Bone marrow (tissue), 2 donors: ENCODE measurements around the gene ZAP70.

Experiments used
- DNase-seq, 2 donors: peaks; one replicate each; lab custom pipeline; 2025; lab: John Stamatoyannopoulos, UW

Gene ZAP70

DNA sequence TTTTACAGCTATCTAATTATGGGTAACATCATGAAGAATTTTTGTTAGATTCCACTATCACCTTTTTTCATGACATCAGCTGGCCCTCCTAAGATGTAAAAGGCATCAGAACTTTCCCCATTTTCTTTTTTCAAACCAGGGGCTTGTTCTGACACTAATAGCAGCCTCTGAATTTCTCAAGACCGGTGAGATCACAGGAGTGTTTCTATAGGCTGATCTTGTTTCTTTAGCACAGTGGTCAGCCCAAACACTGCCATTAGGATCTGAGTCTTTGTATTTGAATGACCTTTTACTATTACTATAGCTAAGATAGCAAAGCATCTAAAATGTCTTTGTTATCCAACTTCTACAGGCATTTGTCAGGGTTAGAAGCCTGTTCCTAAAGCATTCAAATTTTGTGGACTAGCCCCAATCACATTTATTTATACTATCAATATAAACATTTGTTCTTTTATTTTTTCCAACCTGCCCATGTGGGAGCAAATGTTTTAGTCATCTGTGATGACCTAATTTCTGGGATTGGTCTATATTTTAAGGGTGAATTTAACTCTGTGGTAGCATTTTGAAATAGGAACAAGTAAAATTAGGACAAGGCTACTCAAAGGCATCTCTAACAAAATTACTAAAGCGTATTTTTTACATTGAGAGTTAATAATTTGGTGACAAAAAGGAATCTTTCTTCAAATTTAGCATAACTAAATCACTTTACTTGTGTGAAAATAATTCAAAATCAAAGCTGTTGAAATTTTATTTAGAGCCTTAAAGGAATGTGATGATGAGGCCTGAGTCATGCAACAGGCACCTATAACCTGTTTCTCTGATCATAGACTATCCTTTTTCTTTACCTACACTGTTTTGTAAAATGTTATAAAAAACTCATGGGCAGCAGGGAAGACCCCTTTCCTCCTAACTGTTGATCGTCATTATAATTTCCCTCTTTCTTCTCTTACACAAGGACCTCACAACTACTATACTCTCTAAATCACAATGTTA lies 39.3 kb downstream of the ZAP70 start:
- DNase-seq: no peak

DNA sequence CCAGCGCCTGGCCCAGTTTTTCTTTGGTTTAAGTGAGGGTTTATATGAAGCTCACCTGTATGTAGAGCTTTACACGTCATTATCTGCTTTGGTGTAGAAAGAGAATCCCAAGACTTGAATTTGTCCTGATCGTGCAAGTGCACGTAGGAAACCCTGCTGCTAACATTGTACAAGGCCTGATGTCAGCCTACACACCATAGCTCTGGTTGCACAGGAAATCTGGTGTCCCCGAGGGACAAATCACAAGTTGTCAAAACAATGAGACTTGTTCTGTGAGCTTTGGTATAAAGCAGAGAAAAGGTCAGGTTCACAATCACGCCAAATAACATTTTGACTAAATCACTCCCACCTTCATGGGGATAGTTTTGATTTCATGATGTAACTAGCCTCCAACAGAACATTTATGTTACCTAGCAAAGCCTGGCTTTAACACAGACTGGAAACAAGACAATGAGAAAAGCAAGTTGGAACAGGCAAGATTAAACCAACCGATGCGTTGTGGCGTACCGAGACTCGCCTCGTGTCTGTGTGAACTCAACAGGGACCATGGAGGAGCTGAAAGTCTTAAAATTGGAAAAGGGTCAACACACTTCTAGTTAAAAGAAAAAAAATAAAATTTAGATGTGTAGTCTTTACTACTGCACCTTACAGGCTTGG lies 41.4 kb downstream of the ZAP70 start:
- DNase-seq: no peak

DNA sequence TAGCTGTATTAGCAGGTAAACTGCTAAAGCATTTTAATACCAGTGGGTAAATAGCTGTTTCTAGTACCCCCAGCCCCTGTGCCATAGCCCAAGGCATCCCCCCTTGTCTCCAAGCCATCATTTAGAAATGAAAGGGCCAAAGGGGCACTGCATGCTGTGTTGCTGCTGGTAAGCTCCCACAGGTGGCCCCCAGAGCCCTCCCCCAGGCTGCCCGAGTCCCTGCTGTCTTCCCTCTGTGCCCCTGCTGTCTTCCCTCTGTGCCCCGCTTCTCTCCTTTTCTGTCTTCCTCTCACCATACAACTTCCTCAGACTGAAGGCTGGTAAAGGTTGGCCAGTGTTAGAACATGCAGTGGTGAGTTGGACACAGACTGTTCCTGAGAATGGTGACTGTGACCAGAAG lies 42.1 kb downstream of the ZAP70 start:
- DNase-seq: no peak

DNA sequence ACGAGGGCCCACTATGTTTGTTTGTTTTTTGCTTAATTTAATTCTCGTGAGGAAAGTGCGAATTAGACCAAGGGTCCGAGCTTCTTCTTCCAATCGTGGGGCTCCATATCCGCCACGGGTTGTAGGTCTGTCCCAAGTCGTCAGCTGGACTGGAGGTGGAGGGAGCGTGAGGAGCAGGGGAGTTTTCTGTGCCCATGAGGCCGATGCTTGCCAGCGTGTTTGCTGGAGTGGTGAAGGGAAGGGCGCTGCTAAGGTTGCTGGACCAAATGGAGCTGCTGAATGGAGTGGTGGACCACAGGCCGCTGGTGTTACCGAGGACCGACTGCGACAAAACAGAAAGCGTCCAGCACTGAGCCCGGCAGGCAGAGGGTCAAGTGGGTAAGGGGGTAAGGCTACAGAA lies 43.7 kb downstream of the ZAP70 start:
- no peak for DNase-seq

DNA sequence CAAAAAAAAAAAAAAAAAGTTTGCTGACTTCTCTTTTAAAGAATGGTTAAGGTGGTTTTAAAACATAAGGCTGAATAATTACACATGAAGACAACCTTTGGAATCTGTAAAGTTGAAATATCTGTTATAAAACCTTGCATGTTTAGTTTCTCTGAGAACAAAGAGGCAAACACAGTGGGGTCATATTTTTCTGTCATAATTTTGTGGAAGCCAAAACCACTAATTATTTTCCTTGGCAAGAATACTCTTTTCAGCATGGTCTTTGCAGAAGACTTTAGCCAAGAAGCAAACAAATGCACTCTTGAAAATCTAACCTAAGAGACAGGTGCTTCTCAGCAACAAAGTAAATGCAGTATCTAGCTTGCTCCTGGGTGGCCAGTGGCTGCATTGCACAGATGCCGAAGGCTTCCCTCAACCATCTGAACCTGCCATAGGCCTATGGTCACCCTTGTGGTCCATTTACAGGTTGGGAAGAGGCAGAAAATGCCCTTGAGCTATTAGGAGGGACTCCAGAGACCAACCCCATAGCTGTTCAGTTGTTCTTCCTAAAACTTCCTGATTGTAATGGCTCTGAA lies 44.8 kb downstream of the ZAP70 start:
- DNase-seq: no peak

DNA sequence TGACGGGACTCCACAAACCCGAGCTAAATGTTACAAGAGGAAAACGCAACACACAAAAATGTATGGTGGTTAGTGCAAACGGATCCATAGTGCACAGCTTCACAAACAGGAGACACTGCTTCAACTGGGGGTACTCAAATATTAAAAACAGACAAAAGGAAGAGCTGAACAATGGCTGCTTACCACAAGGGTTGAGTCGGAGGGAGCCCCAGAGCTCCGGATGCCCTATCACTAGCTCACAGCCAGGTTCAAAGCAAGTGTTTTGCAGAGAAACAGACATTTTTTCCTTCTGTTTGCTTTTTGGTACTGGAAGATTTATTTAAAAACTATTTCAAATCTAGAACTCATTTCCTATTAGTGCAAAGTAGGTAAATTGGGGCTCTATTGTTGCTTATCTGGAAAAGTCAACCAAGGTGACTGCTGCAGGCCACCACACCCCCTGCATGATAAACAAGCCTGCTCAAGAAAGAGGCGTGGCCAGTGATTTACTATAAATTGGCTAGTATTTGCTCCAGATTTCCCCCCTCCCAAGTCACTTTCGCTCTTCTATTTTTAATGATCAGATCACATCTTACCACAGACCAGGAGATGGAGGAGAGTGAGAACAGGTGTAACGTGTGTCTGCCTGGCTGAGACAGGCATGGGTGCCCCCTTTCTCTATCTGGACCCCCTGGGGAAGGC lies 46.5 kb downstream of the ZAP70 start:
- DNase-seq: no peak

DNA sequence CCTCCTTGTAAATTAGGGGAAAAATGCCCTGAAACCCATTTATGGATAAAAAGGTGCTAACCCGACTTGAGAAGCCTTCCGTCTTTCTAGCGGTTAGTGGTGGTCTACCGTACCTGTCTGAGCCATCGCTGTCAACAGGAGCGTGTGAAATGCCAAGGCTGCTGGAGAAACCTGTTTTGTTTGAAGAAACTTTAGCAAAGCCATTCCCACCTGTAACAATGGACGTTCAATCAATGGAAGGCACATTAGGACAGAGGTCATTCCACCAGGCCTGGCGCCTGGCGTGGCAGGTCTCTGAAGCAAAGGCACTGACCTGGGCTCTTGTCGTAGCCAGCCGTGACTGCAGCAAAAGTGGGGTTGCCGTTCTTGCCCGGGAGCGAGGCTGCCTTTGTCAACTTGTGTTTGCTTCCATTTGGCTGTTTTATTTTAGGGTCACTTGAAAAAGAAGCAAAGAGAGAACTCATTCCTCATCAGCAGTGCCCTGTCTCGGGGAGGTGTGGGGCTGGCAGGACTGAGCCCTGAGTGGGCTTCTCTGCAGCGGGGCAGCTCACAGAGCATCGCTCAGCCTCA lies 47.2 kb downstream of the ZAP70 start:
- no peak for DNase-seq

DNA sequence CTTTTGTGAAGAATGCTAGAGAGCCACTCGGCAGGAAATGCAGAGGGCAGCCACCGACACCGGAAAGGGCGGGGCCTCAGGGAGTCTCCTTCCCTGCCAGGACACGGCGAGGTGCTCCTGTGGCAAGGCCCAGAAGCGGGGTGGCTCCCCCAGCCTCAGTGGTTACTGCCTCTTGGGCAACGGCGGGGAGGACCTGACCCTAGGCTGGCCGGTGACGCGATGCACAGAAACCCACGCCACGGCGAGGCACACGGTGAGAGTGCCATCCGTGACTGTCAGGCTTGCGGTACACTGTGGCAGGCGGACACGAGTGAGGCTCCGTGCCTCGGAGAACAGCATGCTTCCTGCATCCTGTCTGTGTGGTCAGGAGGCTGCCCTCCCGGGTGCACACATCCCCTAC lies 47.8 kb downstream of the ZAP70 start:
- no peak for DNase-seq

DNA sequence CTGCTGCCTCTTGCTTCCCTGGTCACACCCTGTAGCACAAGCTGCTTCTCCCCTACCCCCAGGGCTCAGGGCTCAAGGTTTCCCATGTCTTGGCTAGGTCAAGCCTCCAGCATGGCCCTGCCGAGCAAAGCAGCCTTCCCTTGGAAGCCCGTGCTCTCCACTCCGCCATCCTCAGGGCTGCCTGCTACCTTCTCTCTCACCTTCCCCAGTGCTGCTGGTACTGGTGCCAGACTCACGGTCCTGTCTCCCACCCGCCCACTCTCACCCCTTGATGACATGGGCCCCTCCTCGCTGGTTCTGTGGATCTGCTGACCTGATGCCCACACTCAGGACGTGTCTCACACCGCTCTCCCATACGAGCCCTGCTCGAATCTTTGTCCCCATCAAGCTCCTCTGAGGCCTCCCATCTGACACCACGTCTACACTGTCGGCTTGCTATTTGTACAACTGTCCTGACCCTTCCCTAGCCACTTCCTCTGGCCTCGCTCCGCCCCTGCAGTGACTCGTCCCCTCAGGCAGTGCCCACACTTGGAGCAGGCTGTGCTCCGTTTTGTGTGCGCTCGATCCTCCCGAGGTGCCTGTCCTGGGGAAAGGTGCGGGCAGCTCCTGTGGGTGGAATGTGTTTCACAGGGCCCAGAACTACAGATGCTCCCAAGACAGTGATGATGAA lies 49.9 kb downstream of the ZAP70 start:
- no peak for DNase-seq

DNA sequence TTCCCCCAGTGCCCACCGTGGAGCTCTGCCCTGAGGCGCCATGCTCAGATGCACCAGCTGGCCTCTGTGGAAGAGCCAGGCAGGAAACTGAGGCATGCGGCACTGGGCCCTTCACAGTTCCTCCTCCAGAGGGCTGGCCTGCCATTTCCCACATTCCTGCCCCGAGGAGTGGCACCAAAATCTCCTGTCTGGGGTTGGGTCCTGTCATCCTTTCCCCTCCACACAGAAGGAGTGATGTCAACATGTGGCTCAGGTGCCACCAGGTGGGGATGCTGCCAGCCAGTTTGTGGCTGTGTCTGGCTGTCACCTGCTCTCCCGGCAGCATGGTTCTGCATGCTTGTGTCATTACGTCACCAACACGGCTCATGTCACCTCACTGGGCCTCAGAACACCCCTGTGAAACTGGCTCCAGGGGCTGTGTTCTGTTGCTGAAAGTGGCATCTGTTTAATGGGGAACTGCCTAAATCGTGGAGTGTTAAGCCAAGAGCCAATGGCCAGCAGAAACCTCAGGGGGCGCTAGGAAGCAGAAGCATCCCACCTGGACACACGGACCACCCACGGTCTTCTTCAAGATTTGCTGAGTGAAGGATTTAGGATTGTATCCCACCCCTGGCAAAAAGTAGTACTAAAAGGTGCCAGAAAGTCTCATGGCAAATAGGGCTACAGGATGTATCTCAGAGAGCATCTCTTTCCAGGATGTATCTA lies 51.3 kb downstream of the ZAP70 start:
- DNase-seq: no peak

DNA sequence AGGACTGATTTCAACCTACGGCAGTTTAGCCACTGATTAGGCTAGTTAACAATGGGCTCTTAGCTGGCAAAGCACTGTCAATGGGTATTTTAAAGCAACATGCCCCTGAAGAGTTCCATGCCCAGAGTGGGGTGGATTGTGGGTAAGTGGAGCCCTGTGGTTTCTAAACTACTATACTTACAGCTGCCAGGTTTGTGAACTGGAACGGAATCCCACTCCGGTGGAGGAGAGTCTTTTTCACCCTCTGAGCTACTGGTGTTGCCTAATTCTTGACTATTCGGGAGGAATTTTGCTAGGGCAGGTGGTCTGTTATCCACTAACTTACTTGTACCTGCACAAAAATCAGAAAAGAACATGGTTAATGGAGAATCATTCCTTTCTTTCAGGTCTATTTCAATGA lies 52.6 kb downstream of the ZAP70 start:
- no peak for DNase-seq

DNA sequence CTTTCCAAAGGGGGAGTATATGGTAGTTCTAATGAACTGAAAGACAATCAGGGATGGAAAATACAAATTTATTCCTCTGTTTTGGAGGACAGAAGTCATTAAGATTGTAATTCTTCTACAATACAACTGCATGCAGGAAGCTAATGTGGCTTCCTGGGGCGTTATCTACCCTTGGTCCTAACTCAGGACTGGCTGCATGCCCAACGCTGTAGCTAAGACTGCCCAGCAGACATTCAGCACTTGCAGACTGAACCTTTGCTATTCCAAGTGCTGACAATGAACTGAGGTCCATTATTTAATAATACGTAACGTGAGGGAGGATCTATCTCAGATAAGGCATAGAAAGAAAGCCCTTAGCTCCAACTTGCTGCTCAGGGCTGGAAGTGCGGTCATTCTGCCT lies 53.2 kb downstream of the ZAP70 start:
- no peak for DNase-seq

DNA sequence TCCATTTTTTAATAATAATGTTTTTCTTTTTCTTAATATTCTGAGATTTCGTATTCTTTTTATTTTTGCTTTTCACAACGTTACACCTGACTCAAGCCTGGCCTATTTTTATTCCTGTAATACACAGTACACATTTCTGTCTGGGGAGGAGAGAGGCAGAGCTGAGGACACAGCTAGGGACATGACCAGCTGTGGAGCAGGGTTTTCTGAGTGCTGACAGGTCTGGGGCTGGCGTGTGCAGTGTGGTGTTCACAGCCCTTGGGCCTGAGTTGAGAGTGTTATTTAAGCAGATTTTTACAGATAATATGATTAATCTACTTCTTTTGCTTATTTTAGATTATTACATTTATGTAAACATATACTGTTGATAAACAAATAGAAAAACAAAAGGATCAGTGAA lies 55.9 kb downstream of the ZAP70 start:
- DNase-seq: no peak

DNA sequence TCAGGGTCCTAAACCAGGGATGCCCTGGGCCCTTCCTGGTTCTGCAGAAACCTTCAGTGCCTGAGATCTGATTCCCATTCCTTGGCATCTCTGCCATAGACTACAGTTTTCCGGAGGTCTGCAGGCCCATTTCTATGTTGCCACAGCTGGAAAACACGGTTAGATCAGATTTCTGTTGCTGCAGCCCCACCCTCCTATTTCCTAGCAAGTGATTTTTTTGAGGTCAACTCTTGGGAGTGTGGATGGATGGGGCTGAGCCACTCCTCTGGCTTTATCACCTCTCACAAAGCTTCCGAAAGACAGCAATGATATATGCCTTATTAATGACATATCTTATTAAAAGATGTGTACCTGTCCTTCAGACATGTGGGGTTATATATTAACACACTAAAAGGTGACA lies 56.3 kb downstream of the ZAP70 start:
- DNase-seq: no peak

DNA sequence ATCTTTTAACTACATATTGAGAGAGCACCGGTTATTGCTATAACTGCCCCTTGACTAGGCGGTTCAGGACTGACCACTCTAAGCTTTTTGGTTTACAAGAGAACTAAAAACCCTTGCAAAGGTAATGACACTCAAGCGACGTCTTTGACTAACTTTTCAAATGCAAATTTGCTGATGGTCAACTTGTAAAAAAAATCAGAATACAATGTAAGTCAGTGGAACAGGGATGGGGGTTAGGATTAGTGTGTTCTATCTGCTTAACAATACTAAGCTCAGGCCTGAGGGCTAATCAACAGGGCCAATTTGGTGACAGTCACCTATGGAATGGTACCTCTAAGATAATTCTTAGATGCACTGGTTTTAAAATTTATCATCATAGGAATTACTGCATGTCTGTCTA lies 57.1 kb downstream of the ZAP70 start:
- no peak for DNase-seq

DNA sequence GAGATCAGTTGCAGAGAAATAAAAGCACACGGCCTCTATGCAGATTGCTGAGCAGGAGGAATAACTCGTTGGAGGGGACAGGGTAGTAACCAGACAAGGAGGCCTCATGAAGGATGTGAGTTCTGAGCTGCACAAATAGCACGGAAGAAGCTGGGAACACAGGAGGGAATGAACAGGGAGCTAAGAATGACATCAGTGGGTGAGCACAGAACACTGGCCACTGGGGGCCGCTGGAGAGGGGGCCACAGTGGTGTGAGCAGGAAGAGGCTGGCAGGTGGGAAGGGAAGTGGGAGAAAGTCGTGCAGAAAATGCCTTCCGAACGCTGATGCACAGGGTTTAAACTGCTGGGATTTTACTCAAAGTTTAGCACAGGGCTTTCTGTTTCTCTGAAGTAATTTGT lies 61.0 kb downstream of the ZAP70 start:
- DNase-seq: no peak

DNA sequence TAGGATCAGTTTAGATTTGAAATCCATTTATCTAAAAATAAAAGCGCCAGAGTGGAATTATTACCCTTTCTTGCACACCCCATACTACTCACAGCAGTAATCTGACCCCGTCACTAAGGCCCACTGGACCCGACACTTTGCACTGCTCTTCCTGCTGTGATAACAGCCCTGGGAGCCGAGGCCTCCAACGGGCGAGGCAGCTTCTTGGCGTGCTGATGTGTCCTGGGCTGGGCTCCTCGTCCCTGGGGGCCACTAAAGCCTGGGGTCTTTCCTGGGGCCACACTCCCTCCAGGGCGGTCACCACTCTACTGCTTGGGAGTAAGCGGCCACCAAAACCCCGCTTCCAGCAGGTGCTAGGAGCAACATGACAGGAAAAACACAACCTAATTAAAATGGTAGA lies 61.7 kb downstream of the ZAP70 start:
- no peak for DNase-seq

DNA sequence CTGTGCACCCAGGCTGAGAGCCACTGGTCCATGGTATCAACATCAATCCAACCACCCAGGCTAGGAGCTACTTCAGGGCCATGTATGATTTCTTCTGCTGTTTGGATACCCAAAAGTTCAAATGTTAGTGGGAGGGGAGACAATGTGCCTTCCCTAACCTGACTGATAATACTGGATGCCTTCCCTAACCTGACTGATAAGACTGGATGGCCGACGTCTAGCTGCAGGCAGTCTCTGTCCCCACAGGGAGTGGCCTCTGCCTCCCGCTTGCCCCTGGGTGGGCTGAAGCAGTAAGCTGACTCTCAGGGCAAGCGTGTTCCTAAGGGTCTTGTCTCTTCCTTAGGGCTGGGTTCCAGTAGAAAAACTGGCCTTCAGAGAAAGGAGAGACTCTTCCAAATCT lies 65.8 kb downstream of the ZAP70 start:
- DNase-seq: no peak

DNA sequence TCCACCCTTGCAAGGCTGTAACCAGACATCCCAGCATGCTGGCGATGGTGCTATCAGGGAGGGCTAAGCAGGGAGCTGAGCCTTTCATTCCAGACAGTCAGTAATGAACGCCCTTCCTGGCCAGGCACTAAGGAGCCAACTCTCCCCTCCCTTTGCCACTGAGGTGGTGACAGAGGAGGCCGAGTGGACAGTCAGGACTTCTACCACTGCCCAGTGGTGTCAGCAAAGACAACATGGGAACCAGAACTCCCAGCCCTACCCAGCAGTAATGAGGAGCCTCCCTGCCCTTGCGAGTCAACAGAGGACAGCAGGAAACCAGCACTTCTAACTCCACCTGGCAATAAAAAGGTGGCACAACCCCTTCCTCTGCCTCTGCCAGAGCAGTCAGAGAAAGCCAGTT lies 68.6 kb downstream of the ZAP70 start:
- no peak for DNase-seq

DNA sequence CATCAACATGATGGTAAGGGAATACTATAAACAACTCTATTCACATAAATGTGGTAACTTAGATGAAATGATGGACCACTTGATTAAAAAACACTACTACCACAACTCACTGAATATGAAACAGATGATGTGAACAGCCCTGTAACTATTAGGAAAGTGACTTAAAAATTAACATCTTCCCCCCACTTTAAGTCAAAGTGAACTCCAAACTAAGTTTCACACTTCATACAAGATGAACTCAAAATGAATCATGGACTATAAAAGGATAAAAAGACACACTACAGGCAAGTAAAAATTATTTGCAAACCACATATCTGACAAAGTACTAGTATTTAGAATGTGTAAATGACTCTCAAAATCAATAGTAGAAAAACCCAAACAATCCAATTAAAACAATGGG lies 71.6 kb downstream of the ZAP70 start:
- DNase-seq: no peak

DNA sequence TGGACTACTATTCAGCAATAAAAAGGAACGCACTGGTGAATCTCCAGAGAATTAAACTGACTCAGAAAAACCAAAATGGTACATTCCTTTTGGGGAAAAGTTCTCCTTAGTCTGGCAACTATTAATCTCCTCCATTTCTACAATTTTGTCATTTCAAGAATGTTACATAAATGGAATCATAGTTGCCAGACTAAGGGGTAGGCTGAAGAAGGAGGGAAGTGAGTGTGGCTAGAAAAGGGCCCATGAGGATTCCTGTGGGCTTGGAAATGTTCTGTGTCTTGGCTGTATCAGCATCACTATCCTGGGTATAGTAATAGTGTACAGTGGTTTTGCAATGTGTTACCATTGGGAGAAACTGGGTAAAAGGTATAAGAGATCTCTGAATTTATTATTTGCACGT lies 72.4 kb downstream of the ZAP70 start:
- DNase-seq: no peak
